ENCODE data around the gene PPFIA1.

GRCh38 chr11:70242885-70243284, 27.6 kb upstream of the PPFIA1 start:
- TF ChIP-seq CTCF (IDR thresholded peaks at IDR 0.05) (no peak), POLR2A (IDR thresholded peaks at IDR 0.05) (no peak)

Measured in testis (tissue), 2 donors.